Cardiac fibroblast (primary cell): ENCODE results near the gene NEURL1.

ENCODE experiments used
- DNase-seq, 2 donors: peaks; one replicate each; pipeline versions ENCODE4 v3.0.0 to v3.0.0-alpha.2; 2010; ENCODE audit warnings: low read depth in 2 of 2
- H3K4me3 ChIP-seq, 2 donors: replicated peaks in 1 of 2; 1 replicate in 1 of 2; 2 replicates in 1 of 2; pipeline ENCODE4 v1.5.1; 2011; ENCODE audit warnings: low read depth in 2 of 2, low read length in 2 of 2, mild to moderate bottlenecking in 2 of 2, moderate library complexity in 1 of 2
- TF ChIP-seq, protein P1 (sequence below): IDR thresholded peaks from one replicate; pipeline ENCODE4 v1.5.1; 2011; ENCODE audit warnings: low read depth, mild to moderate bottlenecking, low read length, inconsistent platforms

The NEURL1 gene

DNA sequence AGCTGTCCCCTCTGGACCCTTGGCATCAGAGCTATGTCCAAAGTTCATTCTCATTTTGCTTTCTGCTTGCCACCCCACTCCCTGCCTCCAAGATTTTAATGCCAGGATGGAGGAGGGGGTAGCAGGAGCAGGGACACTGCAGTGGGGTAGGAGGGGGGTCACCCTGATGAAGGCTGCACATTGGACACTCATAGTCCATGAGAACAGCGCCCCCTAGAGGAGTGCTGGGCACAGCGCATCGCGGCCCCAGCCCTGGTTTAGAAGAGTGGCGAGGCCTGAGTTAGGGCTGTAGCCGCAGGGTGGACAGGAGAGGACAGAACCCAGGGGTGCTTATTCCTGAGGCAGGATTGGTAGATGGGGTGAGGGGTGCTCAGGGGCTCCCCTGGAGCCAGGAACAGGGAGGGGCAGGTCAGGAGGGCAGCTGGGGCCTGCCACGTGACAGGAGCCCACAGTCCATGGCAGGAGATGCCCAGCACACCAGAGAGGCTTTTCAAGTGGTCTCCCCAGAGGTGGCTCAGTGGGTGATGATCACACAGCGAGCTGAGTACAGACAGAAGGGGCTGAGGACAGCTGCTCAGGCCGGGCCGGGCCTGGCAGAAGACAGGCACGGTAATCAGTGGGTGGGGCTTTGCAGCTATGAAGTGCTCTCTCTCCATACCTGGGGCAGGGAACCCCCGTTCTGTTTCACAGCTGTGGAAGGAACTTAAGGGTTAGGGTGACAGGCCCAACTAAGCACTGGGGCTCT, 71.4 kb downstream of the NEURL1 start:
- DNase-seq = peak in 1 of 2 donors; percentile 19

DNA sequence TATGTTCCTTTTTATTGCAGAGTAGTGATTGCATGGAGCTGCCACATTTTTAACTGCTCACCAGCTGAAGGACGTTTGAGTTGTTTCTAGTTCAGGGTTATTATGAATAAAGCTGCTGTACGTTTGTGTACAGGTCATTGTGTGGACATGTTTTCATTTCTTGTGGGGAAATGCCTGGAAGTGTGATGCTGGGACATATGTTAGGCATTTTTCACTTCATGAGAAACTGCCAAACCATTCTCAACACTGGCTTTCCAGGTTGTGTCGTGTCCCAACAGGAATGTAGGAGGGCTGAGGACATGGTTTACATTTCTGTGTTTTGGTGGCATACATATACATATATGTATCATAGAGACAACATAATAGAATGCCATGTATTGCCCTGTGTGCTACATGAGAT, 73.0 kb downstream of the NEURL1 start:
- TF ChIP-seq, protein P1, sequence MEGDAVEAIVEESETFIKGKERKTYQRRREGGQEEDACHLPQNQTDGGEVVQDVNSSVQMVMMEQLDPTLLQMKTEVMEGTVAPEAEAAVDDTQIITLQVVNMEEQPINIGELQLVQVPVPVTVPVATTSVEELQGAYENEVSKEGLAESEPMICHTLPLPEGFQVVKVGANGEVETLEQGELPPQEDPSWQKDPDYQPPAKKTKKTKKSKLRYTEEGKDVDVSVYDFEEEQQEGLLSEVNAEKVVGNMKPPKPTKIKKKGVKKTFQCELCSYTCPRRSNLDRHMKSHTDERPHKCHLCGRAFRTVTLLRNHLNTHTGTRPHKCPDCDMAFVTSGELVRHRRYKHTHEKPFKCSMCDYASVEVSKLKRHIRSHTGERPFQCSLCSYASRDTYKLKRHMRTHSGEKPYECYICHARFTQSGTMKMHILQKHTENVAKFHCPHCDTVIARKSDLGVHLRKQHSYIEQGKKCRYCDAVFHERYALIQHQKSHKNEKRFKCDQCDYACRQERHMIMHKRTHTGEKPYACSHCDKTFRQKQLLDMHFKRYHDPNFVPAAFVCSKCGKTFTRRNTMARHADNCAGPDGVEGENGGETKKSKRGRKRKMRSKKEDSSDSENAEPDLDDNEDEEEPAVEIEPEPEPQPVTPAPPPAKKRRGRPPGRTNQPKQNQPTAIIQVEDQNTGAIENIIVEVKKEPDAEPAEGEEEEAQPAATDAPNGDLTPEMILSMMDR = no peak
- no peak overlapping the region for H3K4me3 ChIP-seq
- peak in 1 of 2 donors; percentile 9 for DNase-seq

More for the DNA sequence above, 71.4 kb downstream of the NEURL1 start:
- no peak overlapping the region for H3K4me3 ChIP-seq
- TF ChIP-seq, protein P1 = peak; percentile 78

GRCh38 chr10:103568505-103568904, 75.0 kb downstream of the NEURL1 start:
- TF ChIP-seq, protein P1 = no peak
- no peak overlapping the region for H3K4me3 ChIP-seq
- DNase-seq = no peak

DNA sequence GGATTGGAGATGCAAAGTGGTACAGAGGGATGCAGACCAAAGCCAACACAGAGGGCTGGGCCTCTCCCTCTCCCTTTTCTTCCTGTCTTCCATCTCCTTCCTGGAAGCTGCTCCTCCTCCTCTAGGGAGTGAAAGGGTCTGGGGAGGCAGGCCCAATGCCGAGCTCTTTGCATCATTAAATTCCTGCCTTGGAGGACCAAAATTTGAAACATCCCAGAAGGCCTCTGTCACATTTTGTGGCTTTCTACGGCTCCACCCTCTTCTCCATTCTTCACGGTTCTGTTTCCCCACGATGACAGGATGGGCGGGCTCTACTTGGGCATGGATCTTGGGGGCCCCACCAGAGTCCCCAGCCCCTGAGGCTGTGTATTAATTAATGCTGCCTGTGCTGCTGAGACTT, 76.4 kb downstream of the NEURL1 start:
- DNase-seq = peak in 1 of 2 donors; percentile 24
- H3K4me3 ChIP-seq = no peak overlapping the region
- TF ChIP-seq, protein P1 = no peak

DNA sequence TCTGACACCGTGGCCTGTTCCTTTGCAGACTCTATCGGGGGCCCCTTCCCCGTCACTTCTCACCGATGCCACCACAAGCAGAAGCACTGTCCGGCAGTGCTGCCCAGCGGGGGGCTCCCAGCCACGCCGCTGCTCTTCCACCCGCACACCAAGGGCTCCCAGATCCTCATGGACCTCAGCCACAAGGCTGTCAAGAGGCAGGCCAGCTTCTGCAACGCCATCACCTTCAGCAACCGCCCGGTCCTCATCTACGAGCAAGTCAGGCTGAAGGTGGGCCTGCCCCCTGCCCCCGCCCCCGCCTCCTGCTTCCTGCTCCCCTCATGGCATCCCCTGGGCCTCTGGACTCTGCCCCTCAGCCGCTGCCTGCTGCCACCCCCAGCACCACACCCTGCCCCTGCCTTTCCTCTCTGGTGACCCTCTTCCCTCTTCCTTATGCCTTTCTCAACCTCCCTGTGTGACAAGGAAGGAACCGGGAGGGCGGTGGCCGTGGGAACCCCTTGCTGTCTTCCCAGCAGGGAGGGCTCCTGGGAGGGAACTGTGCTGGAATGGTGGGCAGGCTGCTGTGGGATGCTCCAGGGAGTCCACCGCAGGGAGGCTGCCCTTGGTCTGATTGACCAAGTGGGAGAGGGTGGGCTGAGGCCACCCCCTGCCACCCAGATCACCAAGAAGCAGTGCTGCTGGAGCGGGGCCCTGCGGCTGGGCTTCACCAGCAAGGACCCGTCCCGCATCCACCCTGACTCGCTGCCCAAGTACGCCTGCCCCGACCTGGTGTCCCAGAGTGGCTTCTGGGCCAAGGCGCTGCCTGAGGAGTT, 77.5 kb downstream of the NEURL1 start:
- no peak overlapping the region for H3K4me3 ChIP-seq
- TF ChIP-seq, protein P1 = no peak
- no peak for DNase-seq

DNA sequence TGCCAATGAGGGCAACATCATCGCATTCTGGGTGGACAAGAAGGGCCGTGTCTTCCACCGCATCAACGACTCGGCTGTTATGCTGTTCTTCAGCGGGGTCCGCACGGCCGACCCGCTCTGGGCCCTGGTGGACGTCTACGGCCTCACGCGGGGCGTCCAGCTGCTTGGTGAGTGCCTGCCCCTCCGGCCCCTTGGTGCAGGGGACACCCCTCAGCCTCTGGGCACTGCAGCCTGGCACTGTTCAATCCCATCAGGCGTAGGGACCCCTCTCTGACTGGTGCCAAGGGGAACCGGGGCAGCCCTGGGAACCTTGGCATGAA, 78.1 kb downstream of the NEURL1 start:
- no peak for DNase-seq
- TF ChIP-seq, protein P1 = no peak

More for the DNA sequence above, 78.1 kb downstream of the NEURL1 start:
- H3K4me3 ChIP-seq = no peak overlapping the region
